PC-3 (cell line): Measurements from ENCODE around the gene CD163L1.
"Not testable (repeated sequence)": the region's sequence is repeated elsewhere in the genome, so short reads cannot be mapped to it uniquely, and the experiment has no call there.

Experiments
- CTCF ChIP-seq: fragments of 300-600 bp; sonication (generic); conservative IDR thresholded peaks from 2 replicates; pipeline ENCODE4 v1.5.1; 2017; ENCODE audit warnings: antibody characterized with exemption, low read depth, mild to moderate bottlenecking, low read length
- EZH2 ChIP-seq: fragments of 300-600 bp; sonication (generic); IDR thresholded peaks from one replicate; pipeline ENCODE4 v1.6.1; 2017; ENCODE audit warnings: antibody characterized with exemption, mild to moderate bottlenecking, low read length; ENCODE audit not compliant: unreplicated experiment
- EZH2phosphoT487 ChIP-seq: fragments of 300-600 bp; sonication (generic); IDR thresholded peaks from 2 replicates; pipeline ENCODE4 v1.6.1; 2018; ENCODE audit warnings: mild to moderate bottlenecking, antibody characterized with exemption, low read length, borderline replicate concordance

GRCh38 chr12:7437494-7437893, 6.5 kb downstream of the CD163L1 start:
- TF ChIP-seq CTCF, EZH2, EZH2phosphoT487: not testable (repeated sequence)
